NB4 (cell line): ENCODE measurements around the gene CHML.

ENCODE experiments used
- DNase-seq: peaks from one replicate; pipeline ENCODE4 v3.0.0; 2010; ENCODE audit warnings: low read depth
- H3K4me3 ChIP-seq: one replicate; pipeline ENCODE4 v1.5.1; 2011; ENCODE audit warnings: mild to moderate bottlenecking, low read depth, low read length, moderate library complexity
- CTCF ChIP-seq: IDR thresholded peaks from one replicate; pipeline ENCODE4 v1.5.1; 2012; ENCODE audit warnings: low read depth, low read length
- MAX ChIP-seq: IDR thresholded peaks from 2 replicates; pipeline ENCODE4 v1.6.1; 2011; ENCODE audit warnings: low read depth, low read length
- MYC ChIP-seq: IDR thresholded peaks from 2 replicates; pipeline ENCODE4 v1.6.1; 2011; ENCODE audit warnings: low read depth, low read length
- POLR2A ChIP-seq: IDR thresholded peaks from 2 replicates; pipeline ENCODE4 v1.6.1; 2011; ENCODE audit warnings: mild to moderate bottlenecking; ENCODE audit not compliant: insufficient read length; ENCODE audit errors: extremely low read depth

Gene CHML

GRCh38 chr1:241654019-241654418 is 13.8 kb upstream of the CHML start:
- no peak for TF ChIP-seq POLR2A
- TF ChIP-seq MAX: no peak
- no peak for TF ChIP-seq MYC
- TF ChIP-seq CTCF: no peak
- H3K4me3 ChIP-seq: no peak overlapping the region
- DNase-seq: no peak

- H3K4me3 ChIP-seq: no peak within 1 kb of the TSS
- TF ChIP-seq MYC: no peak
- no peak for TF ChIP-seq CTCF
- TF ChIP-seq POLR2A: no peak
- TF ChIP-seq MAX: no peak
- no peak for DNase-seq
Observed at GRCh38 chr1:241652012-241652411, 11.8 kb upstream of the CHML start, which contains the start of gene WDR64. WDR64 (plus strand) TSS chr1:241652281; CDS start chr1:241652485, 204 bp downstream.

GRCh38 chr1:241648159-241648558 is 8.0 kb upstream of the CHML start:
- TF ChIP-seq MAX (no peak), POLR2A (no peak)
- DNase-seq: no peak
- H3K4me3 ChIP-seq: no peak overlapping the region

- DNase-seq: no peak
- TF ChIP-seq CTCF (no peak), MAX (no peak), POLR2A (no peak), MYC (no peak)
Observed at GRCh38 chr1:241647658-241648057, 7.5 kb upstream of the CHML start.

GRCh38 chr1:241646201-241646600 is 6.0 kb upstream of the CHML start:
- TF ChIP-seq MAX (no peak), POLR2A (no peak), MYC (no peak), CTCF (no peak)
- no peak overlapping the region for H3K4me3 ChIP-seq
- DNase-seq: no peak

More at GRCh38 chr1:241647658-241648057, 7.5 kb upstream of the CHML start:
- H3K4me3 ChIP-seq: no peak overlapping the region

- no peak overlapping the region for H3K4me3 ChIP-seq
- no peak for DNase-seq
Observed at GRCh38 chr1:241645199-241645598, 5.0 kb upstream of the CHML start.

More at GRCh38 chr1:241645199-241645598, 5.0 kb upstream of the CHML start:
- TF ChIP-seq CTCF (no peak), MYC (no peak), POLR2A (no peak), MAX (no peak)
